ENCODE results near the gene MYO16. TPM values are rescaled to one million over a fixed set of nuclear protein-coding genes. Genes with fewer than 3 reads are reported as not detected.

MYO16 gene
- total and polyA plus RNA-seq, 7 donors = 0.01 to 0.46 (median 0.30) TPM

DNA sequence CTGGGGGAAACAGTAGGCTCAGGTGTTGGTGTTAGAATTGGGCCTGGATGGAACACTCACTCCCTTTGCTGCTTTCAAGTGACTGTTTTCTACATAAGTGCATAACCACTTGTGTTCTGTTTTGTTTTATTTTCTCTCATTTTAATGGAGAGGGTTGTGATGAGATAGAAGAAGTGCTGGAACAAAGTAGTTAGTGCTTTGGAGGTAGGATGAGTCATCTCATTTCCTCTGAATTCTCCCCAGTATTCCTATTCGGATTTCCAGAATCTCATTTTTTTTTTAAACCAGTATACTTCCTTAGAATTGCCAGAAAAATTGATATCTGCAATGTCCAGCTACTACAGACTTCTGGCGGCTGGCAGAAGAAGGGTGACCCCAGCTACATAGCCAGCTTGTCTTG, 575.9 kb downstream of the MYO16 start:
- TF ChIP-seq, protein P1, sequence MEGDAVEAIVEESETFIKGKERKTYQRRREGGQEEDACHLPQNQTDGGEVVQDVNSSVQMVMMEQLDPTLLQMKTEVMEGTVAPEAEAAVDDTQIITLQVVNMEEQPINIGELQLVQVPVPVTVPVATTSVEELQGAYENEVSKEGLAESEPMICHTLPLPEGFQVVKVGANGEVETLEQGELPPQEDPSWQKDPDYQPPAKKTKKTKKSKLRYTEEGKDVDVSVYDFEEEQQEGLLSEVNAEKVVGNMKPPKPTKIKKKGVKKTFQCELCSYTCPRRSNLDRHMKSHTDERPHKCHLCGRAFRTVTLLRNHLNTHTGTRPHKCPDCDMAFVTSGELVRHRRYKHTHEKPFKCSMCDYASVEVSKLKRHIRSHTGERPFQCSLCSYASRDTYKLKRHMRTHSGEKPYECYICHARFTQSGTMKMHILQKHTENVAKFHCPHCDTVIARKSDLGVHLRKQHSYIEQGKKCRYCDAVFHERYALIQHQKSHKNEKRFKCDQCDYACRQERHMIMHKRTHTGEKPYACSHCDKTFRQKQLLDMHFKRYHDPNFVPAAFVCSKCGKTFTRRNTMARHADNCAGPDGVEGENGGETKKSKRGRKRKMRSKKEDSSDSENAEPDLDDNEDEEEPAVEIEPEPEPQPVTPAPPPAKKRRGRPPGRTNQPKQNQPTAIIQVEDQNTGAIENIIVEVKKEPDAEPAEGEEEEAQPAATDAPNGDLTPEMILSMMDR (IDR thresholded peaks at IDR 0.05) = no peak
- Histone ChIP-seq H3K36me3 (ENCODE audit: insufficient read depth in 1 of 2, low read depth in 1 of 2) (no peaks in the 10 kb centered on the region), H3K4me3 (no peak overlapping the region), H3K27ac (no peak overlapping the region), H3K27me3 (ENCODE audit: insufficient read depth in 3 of 3, low read length in 2 of 3) (no peaks in the 10 kb centered on the region), H3K4me1 (no peaks in the 10 kb centered on the region), H3K9me3 (no peaks in the 10 kb centered on the region)
- DNase-seq (no peak), ATAC-seq (no peak)
- intact Hi-C loops (cut with DNase I) = no loop called here
- 70 to 79% (median 78%) methylated on average over 2 of the region's 2 CpGs for WGBS, 3 donors

DNA sequence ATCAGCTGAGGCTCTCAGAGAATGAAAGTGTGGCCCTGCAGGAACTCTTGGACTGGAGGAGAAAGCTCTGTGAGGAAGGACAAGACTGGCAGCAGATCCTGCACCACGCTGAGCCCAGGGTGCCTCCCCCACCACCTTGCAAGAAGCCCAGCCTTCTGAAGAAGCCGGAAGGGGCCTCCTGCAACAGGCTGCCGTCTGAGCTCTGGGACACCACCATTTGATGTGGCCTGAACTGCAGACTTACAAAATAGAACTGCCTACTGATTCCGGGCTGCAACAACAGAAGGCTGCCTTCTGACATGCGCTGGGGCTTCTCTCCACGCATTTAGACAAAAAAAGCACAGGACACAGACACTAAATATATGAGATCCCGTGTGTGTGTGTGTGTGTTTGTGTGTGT, 577.2 kb downstream of the MYO16 start:
- WGBS, 3 donors = 70 to 81% (median 72%) methylated on average over 7 of the region's 7 CpGs
- no peaks in the 10 kb centered on the region for H3K4me1 ChIP-seq
- intact Hi-C loops (cut with DNase I) = no loop called here
- TF ChIP-seq, protein P1 (IDR thresholded peaks at IDR 0.05) = no peak
- no peaks in the 10 kb centered on the region for H3K36me3 ChIP-seq (ENCODE audit: insufficient read depth in 1 of 2, low read depth in 1 of 2)
- no peaks in the 10 kb centered on the region for H3K27me3 ChIP-seq (ENCODE audit: insufficient read depth in 3 of 3, low read length in 2 of 3)
- no peak for ATAC-seq
- DNase-seq = no peak
- no peaks in the 10 kb centered on the region for H3K9me3 ChIP-seq
- H3K27ac ChIP-seq = no peak overlapping the region
- no peak overlapping the region for H3K4me3 ChIP-seq

GRCh38 chr13:109207622-109208021, 578.2 kb downstream of the MYO16 start:
- intact Hi-C loops (cut with DNase I) = no loop called here
- Histone ChIP-seq H3K4me3 (no peak overlapping the region), H3K36me3 (ENCODE audit: insufficient read depth in 1 of 2, low read depth in 1 of 2) (no peaks in the 10 kb centered on the region), H3K9me3 (no peaks in the 10 kb centered on the region), H3K27me3 (ENCODE audit: insufficient read depth in 3 of 3, low read length in 2 of 3) (no peaks in the 10 kb centered on the region), H3K4me1 (no peaks in the 10 kb centered on the region), H3K27ac (no peak overlapping the region)
- 93 to 97% (median 96%) methylated on average over 12 of the region's 12 CpGs for WGBS, 3 donors
- ATAC-seq (no peak), DNase-seq (no peak)
- TF ChIP-seq, protein P1 (IDR thresholded peaks at IDR 0.05) = no peak

DNA sequence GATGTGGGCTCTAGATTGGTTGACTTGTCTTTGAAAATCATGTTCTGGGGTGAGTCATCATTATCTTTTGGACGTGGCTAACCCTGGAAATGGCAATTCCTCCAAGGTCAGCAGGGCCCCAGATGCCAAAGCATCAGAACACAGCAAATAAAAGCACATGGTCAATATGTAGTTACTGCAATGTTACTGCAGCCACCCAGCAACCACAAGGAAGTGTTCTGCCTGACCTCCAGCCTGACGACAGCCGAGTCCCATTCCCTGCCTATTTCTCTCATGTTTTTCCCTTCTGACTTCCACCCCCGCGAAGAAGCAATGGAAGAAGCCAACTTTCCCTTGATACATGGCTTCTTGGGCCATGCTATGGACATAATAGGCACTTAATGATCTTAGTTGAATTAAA, 579.1 kb downstream of the MYO16 start:
- TF ChIP-seq, protein P1 (IDR thresholded peaks at IDR 0.05) = no peak
- H3K9me3 ChIP-seq = no peaks in the 10 kb centered on the region
- no peak for DNase-seq
- intact Hi-C loops (cut with DNase I) = no loop called here
- H3K36me3 ChIP-seq (ENCODE audit: insufficient read depth in 1 of 2, low read depth in 1 of 2) = no peaks in the 10 kb centered on the region
- no peaks in the 10 kb centered on the region for H3K4me1 ChIP-seq
- no peak overlapping the region for H3K4me3 ChIP-seq
- no peak overlapping the region for H3K27ac ChIP-seq
- WGBS, 3 donors = 69 to 88% (median 78%) methylated on average over 5 of the region's 5 CpGs
- no peak for ATAC-seq
- H3K27me3 ChIP-seq (ENCODE audit: insufficient read depth in 3 of 3, low read length in 2 of 3) = no peaks in the 10 kb centered on the region

GRCh38 chr13:109209526-109209925, 580.1 kb downstream of the MYO16 start:
- WGBS, 3 donors = 83% methylated on average over 2 of the region's 2 CpGs
- Histone ChIP-seq H3K36me3 (ENCODE audit: insufficient read depth in 1 of 2, low read depth in 1 of 2) (no peaks in the 10 kb centered on the region), H3K9me3 (no peaks in the 10 kb centered on the region), H3K27me3 (ENCODE audit: insufficient read depth in 3 of 3, low read length in 2 of 3) (no peaks in the 10 kb centered on the region), H3K4me1 (no peaks in the 10 kb centered on the region), H3K4me3 (no peak overlapping the region), H3K27ac (no peak overlapping the region)
- TF ChIP-seq, protein P1 (IDR thresholded peaks at IDR 0.05) = no peak
- no peak for ATAC-seq
- DNase-seq = no peak
- intact Hi-C loops (cut with DNase I) = no loop called here

All from psoas muscle (tissue), 8 donors.